HG03175 (cell line): ENCODE results near the gene PHRF1.
"Not testable (repeated sequence)": the region's sequence is repeated elsewhere in the genome, so short reads cannot be mapped to it uniquely, and the experiment has no call there.

ENCODE experiments used
- ATAC-seq: cut with Tn5 transposase; IDR thresholded peaks from one replicate; pipeline ENCODE4 v1.9.1; 2021; ENCODE audit warnings: mild to moderate bottlenecking, moderate library complexity; ENCODE audit not compliant: unreplicated experiment

The PHRF1 gene

DNA sequence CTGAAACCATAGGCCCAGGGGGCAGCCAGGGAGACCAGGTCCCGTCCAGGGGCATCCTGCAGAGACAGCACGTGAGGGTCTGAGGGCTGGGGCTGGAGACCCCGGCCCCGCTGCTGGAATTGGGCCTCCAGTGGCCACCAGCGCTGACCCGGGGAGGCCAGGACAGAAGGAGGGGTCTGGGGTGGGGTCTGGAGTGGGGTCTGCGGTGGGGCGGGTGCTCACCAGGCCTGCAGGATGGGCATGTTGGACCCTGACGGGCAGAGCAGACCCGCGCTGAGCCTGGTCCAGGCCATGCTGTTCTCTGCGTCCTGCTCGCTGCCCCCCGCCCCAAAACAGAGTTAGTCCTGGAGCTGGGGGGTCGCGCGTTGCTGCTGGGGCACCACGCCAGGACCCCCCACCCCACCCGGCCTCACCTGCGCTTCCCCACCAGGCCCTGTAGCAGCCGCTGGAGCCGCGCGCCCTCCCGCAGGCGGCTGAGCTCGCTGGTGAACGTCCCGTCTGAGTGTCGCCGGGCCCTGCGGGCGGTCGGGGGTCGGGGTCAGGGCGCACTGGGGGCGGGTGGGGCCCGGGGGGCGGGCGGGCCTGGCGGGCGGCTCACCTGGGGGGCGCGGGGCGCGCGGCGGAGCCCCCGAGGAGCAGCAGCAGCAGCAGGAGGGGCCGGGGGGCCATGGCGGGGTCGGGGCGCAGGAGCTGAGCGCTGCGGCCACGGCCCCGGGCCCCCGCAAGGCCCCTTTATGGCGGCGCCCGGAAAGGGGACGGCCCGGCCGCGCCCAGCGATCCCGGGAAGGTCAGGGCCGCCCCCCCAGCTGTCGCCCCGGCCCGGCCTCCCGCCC is 50.4 kb downstream of the PHRF1 start, which contains the start of gene SCT:
SCT (minus strand) TSS at position 707 of the 833 bp plus-strand sequence; CDS start at position 669, 38 bp downstream.
- ATAC-seq = no peak

DNA sequence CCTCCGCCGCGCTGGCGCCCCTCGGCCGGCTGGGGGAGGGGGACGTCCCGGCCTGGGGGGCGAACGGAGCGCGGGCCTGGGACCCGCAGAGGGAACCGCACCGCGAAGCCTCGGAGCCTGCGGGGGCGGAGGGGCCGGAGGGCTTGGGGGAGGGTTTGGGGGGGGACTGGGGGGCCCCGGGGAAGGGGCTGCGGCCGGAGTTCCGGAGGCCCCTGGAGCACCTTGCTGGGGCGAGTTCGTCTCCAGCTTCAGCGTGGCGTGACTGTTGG is 51.0 kb downstream of the PHRF1 start:
- ATAC-seq = no peak

DNA sequence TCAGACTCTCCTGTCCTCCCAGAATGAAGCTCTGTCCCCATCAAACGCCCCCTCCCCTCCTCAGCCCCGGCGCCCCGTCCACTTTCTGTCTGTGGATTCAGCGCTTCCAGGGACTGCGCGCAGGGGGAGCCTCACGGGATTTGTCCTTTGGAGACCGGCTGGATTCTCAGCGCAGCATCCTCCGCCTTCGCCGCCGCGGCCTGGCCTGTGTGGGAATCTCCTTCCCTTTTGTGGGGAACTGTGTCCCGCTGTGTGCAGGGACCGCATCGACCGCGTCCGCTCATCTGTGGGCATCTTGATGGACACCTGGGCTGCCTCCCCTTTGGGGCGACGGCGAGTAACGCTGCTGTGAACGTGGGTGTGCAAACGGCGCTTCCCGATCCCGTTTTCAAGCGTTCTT is 51.8 kb downstream of the PHRF1 start:
- ATAC-seq = no peak

DNA sequence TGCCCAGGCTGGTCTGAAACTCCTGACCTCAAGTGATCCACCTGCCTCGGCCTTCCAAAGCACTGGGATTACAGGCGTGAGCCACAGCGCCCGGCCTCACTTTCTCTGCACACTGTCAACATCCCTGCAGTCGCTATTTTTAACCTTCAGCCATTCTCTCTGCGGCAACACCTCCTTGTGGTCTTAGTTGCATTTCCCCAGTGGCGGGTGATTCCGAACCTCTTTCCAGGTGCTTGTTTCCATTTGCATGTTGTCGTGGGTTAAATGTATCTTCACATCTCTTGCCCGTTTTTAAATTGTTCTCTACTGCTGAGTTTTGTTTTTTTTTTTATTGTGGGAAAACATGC is 52.9 kb downstream of the PHRF1 start:
- no peak for ATAC-seq

DNA sequence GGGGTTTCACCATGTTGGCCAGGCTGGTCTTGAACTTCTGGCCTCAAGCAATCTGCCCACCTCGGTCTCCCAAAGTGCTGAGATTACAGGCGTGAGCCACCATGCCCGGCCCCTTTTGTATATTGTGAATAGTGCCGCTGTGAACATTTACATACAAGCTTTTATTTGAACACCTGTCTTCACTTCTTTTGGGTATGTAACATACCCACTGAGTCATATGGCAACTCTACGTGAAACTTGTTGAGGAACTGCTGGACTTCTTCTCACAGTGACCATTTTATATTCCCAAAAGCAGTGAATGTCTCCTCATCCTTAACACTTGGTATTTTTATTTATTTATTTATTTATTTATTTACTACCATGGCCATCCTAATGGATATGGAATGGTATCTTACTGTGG is 54.6 kb downstream of the PHRF1 start:
- no peak for ATAC-seq

DNA sequence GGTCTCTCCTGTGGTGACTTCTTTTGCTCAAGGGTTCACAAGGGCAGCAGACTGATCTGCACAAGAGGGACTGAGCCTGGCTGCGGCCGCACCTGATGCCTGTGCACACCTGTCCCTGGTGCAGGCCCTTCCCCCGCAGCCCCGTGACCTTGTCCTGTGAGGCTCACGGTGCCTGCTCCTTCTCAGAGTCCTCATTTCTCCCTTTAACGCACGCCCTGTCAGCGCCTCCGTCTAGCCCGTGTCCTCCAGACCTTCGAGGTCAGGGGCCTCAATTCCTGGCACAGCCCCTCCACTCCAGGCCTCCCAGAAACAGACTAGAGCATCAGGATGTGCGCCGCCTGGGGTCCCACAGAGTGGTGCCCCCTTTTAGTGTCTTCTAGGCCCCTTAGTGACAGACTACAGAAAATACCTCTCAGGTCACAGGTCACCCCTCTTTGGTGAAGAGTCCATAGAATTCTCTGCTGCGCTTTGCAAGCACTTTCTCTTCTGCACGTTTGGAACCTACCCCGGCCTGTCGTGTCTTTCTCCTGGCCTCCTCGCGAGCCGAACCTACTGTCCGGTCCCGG is 59.8 kb downstream of the PHRF1 start:
- no peak for ATAC-seq

DNA sequence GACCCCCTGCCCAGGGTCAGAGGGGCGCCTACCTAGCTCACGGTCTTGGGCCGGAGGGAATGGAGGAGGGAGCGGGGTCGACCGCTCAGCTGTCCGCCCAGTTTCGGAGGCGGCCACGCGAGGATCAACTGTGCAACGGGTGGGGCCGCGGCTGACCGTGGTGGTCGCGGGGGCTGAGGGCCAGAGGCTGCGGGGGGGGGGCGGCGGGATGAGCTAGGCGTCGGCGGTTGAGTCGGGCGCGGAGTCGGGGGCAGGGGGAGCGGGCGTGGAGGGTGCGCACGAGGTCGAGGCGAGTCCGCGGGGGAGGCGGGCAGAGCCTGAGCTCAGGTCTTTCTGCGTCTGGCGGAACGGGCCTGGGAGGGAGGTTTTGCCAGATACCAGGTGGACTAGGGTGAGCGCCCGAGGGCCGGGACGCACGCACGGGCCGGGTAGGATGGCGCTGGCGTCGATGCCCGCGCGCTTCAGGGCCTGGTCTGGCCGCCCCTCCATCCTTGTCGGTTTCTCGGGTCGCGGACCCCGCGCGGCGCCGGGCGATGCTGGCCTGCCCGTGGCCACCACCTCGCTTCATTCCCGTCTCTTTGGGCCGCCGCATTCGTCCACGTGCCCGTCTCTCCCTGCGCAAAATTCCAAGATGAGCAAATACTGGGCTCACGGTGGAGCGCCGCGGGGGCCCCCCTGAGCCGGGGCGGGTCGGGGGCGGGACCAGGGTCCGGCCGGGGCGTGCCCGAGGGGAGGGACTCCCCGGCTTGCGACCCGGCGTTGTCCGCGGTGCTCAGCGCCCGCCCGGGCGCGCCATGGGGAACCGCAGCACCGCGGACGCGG is 60.5 kb downstream of the PHRF1 start, which contains the start of gene DRD4:
DRD4 (plus strand) TSS at position 759 of the 822 bp plus-strand sequence; CDS start at position 795, 36 bp downstream.
- ATAC-seq = no peak

DNA sequence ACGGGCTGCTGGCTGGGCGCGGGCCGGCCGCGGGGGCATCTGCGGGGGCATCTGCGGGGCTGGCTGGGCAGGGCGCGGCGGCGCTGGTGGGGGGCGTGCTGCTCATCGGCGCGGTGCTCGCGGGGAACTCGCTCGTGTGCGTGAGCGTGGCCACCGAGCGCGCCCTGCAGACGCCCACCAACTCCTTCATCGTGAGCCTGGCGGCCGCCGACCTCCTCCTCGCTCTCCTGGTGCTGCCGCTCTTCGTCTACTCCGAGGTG is 61.0 kb downstream of the PHRF1 start:
- no peak for ATAC-seq

DNA sequence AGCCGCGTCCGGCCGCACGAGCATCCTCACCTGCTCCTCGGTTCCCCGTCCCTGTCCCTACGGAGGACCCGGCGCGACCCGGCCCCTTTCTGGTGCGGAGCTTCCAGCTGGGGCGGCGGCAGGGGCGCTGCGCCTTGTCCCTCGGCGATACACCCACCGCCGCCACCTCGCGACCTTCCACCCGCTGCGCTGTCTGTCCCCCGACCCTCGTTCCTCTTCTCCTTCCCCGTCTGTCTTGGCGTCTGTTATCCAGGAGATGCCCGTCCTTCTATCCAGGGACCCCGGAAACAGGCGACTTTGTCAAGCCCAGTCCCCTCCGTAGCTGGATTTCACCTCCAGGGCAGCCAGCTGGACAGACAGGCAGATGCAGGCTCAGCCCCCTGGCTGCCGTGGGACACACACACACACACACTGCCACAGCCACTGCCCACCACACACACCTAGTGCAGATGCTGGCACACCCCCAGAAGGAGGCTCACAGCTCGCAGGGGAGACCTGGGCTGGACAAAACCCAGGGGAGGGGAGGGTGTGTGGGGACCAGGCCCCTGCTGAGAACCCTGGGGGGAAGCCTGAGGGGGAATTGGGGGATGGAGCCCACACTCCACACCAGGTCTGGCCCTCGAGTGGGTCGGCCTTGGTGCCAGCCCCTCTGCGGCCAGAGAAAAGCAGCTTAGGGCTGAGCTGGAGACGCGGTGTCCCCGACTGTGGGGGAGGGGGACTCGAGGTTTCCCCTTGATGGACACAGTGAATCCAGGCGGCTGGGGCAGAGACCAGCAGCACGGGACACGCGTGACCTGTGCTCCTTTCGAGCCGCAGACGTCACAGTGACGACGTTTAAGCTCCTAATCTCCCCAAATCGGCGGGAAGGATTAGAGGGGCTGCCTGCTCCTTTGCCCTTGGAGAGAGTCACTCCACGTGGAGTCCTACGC is 61.6 kb downstream of the PHRF1 start:
- ATAC-seq = no peak

DNA sequence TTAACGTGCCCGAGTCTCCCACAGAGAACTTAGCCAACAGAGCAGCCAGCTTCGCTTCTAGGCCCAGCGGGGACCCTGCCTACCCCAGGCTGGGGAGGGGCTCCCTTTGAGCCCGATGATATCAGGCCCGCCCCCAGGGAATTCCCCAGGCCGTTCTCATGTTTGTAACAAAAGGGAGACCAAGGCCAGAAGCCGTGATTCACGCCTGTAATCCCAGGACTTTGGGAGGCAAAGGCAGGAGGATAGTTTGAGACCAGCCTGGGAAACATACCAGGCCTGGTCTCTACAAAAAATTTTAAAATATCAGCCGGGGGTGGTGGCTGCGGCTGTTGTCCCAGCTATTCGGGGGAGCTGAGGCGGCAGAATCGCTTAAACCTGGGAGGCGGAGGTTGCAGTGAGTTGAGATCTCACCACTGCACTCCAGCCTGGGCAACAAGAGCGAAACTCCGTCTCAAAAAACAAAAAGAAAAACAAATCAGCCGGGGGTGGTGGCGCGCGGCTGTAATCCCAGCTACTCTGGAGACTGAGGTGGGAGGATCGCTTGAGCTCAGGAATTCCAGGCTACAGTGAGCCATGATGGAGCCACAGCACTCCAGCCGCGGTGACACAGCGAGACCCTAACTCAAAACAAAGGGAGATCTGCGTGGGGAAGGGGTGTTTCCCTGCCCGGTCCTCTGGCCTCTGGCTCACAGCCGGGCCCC is 62.5 kb downstream of the PHRF1 start:
- ATAC-seq = no peak

DNA sequence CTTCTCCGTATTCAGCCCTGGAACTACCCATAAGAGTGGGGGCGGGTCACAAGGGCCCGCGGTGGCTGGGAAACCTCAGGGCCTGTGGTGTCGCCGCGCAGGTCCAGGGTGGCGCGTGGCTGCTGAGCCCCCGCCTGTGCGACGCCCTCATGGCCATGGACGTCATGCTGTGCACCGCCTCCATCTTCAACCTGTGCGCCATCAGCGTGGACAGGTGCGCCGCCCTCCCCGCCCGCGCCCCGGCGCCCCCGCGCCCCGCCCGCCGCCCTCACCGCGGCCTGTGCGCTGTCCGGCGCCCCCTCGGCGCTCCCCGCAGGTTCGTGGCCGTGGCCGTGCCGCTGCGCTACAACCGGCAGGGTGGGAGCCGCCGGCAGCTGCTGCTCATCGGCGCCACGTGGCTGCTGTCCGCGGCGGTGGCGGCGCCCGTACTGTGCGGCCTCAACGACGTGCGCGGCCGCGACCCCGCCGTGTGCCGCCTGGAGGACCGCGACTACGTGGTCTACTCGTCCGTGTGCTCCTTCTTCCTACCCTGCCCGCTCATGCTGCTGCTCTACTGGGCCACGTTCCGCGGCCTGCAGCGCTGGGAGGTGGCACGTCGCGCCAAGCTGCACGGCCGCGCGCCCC is 63.2 kb downstream of the PHRF1 start:
- no peak for ATAC-seq

DNA sequence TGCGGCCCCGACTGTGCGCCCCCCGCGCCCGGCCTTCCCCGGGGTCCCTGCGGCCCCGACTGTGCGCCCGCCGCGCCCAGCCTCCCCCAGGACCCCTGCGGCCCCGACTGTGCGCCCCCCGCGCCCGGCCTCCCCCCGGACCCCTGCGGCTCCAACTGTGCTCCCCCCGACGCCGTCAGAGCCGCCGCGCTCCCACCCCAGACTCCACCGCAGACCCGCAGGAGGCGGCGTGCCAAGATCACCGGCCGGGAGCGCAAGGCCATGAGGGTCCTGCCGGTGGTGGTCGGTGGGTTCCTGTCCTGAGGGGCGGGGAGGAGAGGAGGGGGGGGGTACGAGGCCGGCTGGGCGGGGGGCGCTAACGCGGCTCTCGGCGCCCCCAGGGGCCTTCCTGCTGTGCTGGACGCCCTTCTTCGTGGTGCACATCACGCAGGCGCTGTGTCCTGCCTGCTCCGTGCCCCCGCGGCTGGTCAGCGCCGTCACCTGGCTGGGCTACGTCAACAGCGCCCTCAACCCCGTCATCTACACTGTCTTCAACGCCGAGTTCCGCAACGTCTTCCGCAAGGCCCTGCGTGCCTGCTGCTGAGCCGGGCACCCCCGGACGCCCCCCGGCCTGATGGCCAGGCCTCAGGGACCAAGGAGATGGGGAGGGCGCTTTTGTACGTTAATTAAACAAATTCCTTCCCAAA is 63.9 kb downstream of the PHRF1 start:
- ATAC-seq = no peak

DNA sequence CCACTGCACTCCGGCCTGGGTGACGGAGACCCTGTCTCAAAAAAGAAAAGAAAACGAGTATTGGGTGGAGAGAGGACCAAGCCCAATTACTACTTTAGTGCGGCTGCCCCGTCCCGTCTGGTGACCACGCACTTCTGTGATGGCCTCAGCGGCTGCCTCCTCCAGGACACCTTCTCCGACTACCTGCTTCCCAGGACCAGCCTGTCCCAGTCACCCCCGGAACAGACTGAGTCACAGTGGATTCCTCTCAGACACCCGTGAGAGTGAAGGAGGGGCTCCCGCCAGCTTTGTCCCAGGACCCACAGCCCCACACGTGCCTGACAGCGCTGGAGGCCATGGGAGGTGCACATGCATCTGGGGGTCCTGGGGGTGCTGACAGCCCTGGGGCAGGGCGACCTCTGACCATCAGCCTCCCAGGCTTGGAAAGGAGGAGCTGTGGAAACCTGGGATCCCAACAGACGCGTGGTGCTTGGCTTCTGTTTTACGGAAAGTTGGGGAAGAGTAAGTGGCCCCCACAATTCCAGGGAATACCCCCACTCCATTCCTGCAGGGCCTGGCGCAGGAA is 65.6 kb downstream of the PHRF1 start:
- no peak for ATAC-seq

DNA sequence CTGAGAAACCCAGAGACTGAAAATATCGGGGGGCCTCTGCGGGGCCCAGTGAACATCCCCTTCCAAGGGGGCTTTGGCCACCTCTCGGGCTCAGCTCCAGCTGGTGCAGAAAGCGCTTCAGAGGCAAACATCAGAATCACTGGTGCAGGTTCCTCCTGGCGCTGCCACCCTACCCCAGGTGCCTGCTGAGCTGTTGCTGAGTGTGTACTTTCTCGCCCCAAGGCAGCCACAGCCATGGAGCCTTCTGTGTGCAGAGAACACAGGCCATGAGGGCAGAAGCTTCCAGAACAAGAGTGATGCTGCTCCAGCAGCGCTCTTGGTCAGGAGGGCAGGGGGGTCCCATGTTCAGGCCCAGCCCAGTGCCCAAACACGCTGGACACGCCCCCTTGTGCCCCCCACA is 67.1 kb downstream of the PHRF1 start:
- no peak for ATAC-seq

DNA sequence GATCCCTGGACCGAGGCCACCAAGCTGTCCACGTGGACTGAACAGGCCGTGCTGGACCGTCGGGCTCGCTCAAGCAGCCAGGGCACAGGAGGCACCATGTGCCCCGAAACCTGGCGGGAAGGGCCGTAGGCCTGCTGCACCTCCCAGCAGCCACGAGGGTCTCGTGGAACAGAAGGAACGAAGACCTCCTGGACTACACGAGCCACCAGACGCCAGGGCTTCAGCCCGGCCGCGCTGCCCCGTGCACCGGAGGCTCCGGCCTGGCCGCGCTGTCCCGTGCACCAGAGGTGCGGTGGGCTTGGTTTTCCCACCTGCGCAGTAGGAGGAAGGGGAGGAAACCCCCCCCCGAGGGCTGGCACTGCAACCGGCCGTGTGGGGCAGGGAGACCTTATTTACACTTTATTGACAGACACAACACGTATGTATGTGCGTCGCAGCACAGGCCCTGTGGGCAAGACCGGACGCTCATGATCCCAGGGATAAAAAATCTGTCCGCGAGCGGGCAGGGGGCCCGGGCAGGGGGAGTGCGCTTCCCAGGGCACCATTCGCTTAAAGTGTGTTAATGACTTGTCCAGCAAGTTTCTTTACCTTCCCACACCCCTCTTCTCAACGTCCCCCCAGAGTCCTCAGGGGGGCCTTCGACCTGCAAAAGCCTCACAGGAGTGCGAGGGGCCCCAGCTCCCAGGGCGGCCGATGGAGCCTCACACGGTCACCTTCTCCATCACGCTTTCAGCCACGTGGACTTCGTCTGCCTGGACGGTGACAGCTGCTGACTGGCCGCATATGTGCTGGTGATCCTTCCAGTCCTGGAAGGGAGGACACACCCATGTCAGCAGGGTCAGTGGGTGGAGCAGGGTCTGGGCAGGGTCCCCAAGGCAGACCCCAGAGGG is 67.8 kb downstream of the PHRF1 start:
- no peak for ATAC-seq

DNA sequence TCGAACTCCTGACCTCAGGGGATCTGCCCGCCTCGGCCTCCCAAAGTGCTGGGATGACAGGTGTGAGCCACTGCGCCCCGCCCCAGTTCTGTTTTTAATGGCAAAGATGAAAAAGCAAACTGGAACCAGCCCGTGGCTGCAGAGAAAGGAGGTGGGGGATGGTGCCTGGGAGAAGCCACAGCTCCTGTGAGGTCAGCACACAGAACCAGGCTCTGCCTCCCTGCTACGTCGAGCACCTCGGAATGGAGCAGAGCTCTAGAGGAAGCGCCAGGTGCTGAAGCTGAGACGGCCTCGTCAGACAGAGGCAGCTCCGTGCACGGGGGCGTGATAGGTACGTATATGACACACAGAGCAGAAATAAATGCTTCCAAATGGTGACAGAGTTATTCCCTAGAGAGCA is 69.3 kb downstream of the PHRF1 start:
- ATAC-seq = no peak

DNA sequence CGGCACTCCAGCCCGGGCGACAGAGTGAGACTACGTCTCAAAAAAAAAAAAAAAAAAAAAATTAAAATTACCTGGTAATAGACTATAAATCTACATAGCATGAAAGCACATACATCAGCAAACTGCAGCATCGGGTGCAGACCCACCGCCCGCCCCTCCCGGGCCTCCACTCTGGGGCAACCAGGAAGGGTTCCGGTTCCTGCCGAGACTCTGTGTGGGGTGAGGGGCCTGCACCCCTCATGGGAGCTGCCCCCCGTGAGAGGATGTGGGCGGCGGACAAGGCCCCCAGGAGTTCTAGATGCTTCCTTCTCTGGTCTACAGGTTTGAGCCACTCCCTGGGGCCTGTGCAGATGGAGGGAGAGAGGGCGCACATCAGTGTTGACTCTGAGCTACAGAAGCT is 69.9 kb downstream of the PHRF1 start:
- no peak for ATAC-seq

DNA sequence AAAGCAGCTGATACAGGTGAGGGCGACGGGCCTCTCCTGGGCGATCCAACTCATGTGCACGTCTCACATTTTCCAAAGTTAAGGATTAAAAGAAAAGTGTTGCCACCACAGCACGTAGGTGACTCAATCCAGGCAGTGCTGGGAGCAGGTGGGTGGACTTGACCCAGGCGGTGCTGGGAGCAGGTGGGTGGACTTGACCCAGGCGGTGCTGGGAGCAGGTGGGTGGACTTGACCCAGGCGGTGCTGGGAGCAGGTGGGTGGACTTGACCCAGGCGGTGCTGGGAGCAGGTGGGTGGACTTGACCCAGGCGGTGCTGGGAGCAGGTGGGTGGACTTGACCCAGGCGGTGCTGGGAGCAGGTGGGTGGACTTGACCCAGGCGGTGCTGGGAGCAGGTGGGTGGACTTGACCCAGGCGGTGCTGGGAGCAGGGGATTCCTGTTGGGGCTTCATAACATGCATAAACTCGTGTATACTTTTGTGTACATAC is 71.4 kb downstream of the PHRF1 start:
- not testable (repeated sequence) for ATAC-seq
